H1 (cell line): Measurements from ENCODE around the gene CRYGD. TPM values are rescaled to one million over a fixed set of nuclear protein-coding genes. Genes with fewer than 3 reads are reported as not detected.

Experiments
- CTCF ChIA-PET: fragments of 300-600 bp; sonication (Branson Sonifier 250); formaldehyde crosslinking; loops from one replicate; lab custom pipeline; 2021; ENCODE audit not compliant: partially characterized antibody; lab: Charles Lee
- POLR2A ChIA-PET: fragments of 300-600 bp; sonication (Branson Sonifier 250); formaldehyde crosslinking; loops from one replicate; lab custom pipeline; 2021; ENCODE audit warnings: inconsistent platforms; ENCODE audit not compliant: partially characterized antibody; lab: Charles Lee
- DNase-seq, 2 experiments: peaks; one replicate each; pipeline versions ENCODE4 v3.0.0 to v3.0.0-alpha.2; 2010 to 2022; ENCODE audit warnings: low spot score in 2 of 2, low read depth in 1 of 2, mixed read lengths in 1 of 2
- FAIRE-seq: peaks from 2 replicates; lab custom pipeline; 2011; peaks lifted over from hg19 to GRCh38; lab: Jason Lieb, UNC
- H2AFZ ChIP-seq: 2 replicates; pipeline ENCODE4 v1.8.1; 2012; ENCODE audit warnings: low read length, inconsistent platforms
- H2AK5ac ChIP-seq: 2 replicates; pipeline ENCODE4 v1.6.1; 2013; ENCODE audit warnings: low read depth, low read length
- H2BK120ac ChIP-seq: replicated peaks from 2 replicates; pipeline ENCODE3; 2013; ENCODE audit warnings: low read depth, low read length, inconsistent platforms
- H2BK12ac ChIP-seq: 2 replicates; pipeline ENCODE4 v1.6.1; 2013; ENCODE audit warnings: low read depth, low read length
- H2BK15ac ChIP-seq: 2 replicates; pipeline ENCODE4 v1.6.1; 2013; ENCODE audit warnings: low read length
- H2BK20ac ChIP-seq: 2 replicates; pipeline ENCODE4 v1.6.1; 2013; ENCODE audit warnings: low read length
- H2BK5ac ChIP-seq: 2 replicates; pipeline ENCODE4 v1.6.1; 2013; ENCODE audit warnings: low read depth, low read length
- H3K14ac ChIP-seq: 2 replicates; pipeline ENCODE4 v1.6.1; 2013; ENCODE audit warnings: inconsistent platforms; ENCODE audit not compliant: insufficient read length
- H3K18ac ChIP-seq: 2 replicates; pipeline ENCODE4 v1.6.1; 2013; ENCODE audit warnings: low read length; ENCODE audit errors: extremely low read depth
- H3K23ac ChIP-seq: 2 replicates; pipeline ENCODE4 v1.6.1; 2013; ENCODE audit warnings: inconsistent platforms; ENCODE audit not compliant: insufficient read length
- H3K23me2 ChIP-seq: 2 replicates; pipeline ENCODE4 v1.6.1; 2013; ENCODE audit warnings: low read depth, low read length
- H3K27ac ChIP-seq: 2 replicates; pipeline ENCODE4 v1.6.1; 2011; ENCODE audit warnings: low read depth, low read length, inconsistent platforms
- H3K27me3 ChIP-seq, 4 experiments: replicated peaks in 1 of 4; 1 replicate in 1 of 4; 2 replicates in 3 of 4; pipeline versions ENCODE4 v1.6.1 to v1.8.1; 2011 to 2013; ENCODE audit warnings: low read length in 3 of 4, mild to moderate bottlenecking in 3 of 4, inconsistent platforms in 2 of 4, mixed read lengths in 2 of 4, moderate library complexity in 1 of 4; ENCODE audit not compliant: control insufficient read depth in 3 of 4, insufficient read depth in 3 of 4; ENCODE audit errors: extremely low read depth in 1 of 4
- H3K36me3 ChIP-seq, 4 experiments: 2 replicates each; pipeline versions ENCODE4 v1.6.1 to v1.8.1; 2011 to 2013; ENCODE audit warnings: mild to moderate bottlenecking in 4 of 4, low read length in 3 of 4, moderate library complexity in 2 of 4, control low read depth in 1 of 4, inconsistent platforms in 1 of 4; ENCODE audit not compliant: insufficient read depth in 4 of 4, control insufficient read depth in 2 of 4
- H3K4ac ChIP-seq: replicated peaks from 2 replicates; pipeline ENCODE3; 2013; ENCODE audit warnings: low read length, low read depth, mixed read lengths, inconsistent platforms; ENCODE audit not compliant: insufficient read length
- H3K4me1 ChIP-seq, 4 experiments: replicated peaks in 1 of 4; 1 replicate in 1 of 4; 2 replicates in 3 of 4; pipeline versions ENCODE4 v1.6.1 to v1.8.1; 2011 to 2013; ENCODE audit warnings: low read length in 3 of 4, inconsistent platforms in 2 of 4, mixed read lengths in 1 of 4; ENCODE audit not compliant: insufficient read depth in 4 of 4, control insufficient read depth in 3 of 4
- H3K4me2 ChIP-seq, 2 experiments: 2 replicates each; pipeline versions ENCODE4 v1.6.1 to v1.8.1; 2011 to 2013; ENCODE audit warnings: low read depth in 2 of 2, low read length in 2 of 2, control low read depth in 1 of 2, inconsistent platforms in 1 of 2, mild to moderate bottlenecking in 1 of 2; ENCODE audit not compliant: insufficient read depth in 1 of 2
- H3K4me3 ChIP-seq, 4 experiments: fragments of 200-600, 300-600 bp in 1 of 4; sonication (generic), shearing (Covaris generic), sonication (Bioruptor Twin) in 1 of 4; 2 replicates each; pipeline versions ENCODE4 v1.5.1 to v1.8.1; 2011 to 2016; ENCODE audit warnings: low read length in 4 of 4, low read depth in 3 of 4, control low read depth in 2 of 4, inconsistent platforms in 2 of 4, mild to moderate bottlenecking in 2 of 4, mixed read lengths in 1 of 4, moderate library complexity in 1 of 4; ENCODE audit not compliant: insufficient read depth in 2 of 4; ENCODE audit errors: extremely low read depth in 1 of 4
- H3K56ac ChIP-seq: replicated peaks from 2 replicates; pipeline ENCODE3; 2013; ENCODE audit warnings: low read depth, mild to moderate bottlenecking, mixed read lengths, low read length, inconsistent platforms; ENCODE audit not compliant: insufficient read length
- H3K79me1 ChIP-seq: 2 replicates; pipeline ENCODE4 v1.6.1; 2013; ENCODE audit warnings: low read depth, low read length, control low read depth
- H3K79me2 ChIP-seq, 2 experiments: 2 replicates each; pipeline versions ENCODE4 v1.6.1 to v1.8.1; 2012 to 2013; ENCODE audit warnings: low read length in 2 of 2, mild to moderate bottlenecking in 2 of 2, inconsistent platforms in 1 of 2; ENCODE audit not compliant: insufficient read depth in 2 of 2, control insufficient read depth in 1 of 2
- H3K9ac ChIP-seq, 4 experiments: replicated peaks in 1 of 4; 1 replicate in 1 of 4; 2 replicates in 3 of 4; pipeline versions ENCODE4 v1.6.1 to v1.8.1; 2011 to 2013; ENCODE audit warnings: low read depth in 3 of 4, low read length in 3 of 4, control low read depth in 2 of 4, mild to moderate bottlenecking in 2 of 4, moderate library complexity in 2 of 4, inconsistent platforms in 1 of 4; ENCODE audit errors: extremely low read depth in 1 of 4
- H3K9me3 ChIP-seq, 2 experiments: 2 replicates each; pipeline versions ENCODE4 v1.6.1 to v1.8.1; 2012 to 2013; ENCODE audit warnings: mild to moderate bottlenecking in 2 of 2, moderate library complexity in 2 of 2, control low read depth in 1 of 2, inconsistent platforms in 1 of 2, low read depth in 1 of 2, low read length in 1 of 2, mixed read lengths in 1 of 2; ENCODE audit not compliant: insufficient read depth in 2 of 2
- H4K20me1 ChIP-seq, 2 experiments: replicated peaks in 1 of 2; 2 replicates each; pipeline versions ENCODE3 to v1.8.1; 2011 to 2013; ENCODE audit warnings: inconsistent platforms in 2 of 2, low read length in 2 of 2, mild to moderate bottlenecking in 1 of 2; ENCODE audit not compliant: insufficient read depth in 2 of 2, control insufficient read depth in 1 of 2
- H4K5ac ChIP-seq: 2 replicates; pipeline ENCODE4 v1.6.1; 2013; ENCODE audit warnings: low read length, low read depth, mixed read lengths, inconsistent platforms; ENCODE audit not compliant: insufficient read length
- H4K8ac ChIP-seq: 2 replicates; pipeline ENCODE4 v1.8.0; 2013; ENCODE audit warnings: mild to moderate bottlenecking, moderate library complexity, low read length, inconsistent platforms; ENCODE audit not compliant: insufficient read depth; ENCODE audit errors: extremely low read depth
- H4K91ac ChIP-seq: replicated peaks from 2 replicates; pipeline ENCODE3; 2013; ENCODE audit warnings: low read length, mixed read lengths, inconsistent platforms; ENCODE audit not compliant: insufficient read length
- HDAC6 ChIP-seq: IDR thresholded peaks from one replicate; pipeline ENCODE4 v1.7.1; 2012; ENCODE audit warnings: low read depth, mild to moderate bottlenecking, inconsistent platforms, low read length, moderate library complexity
- RAD21 ChIP-seq, 2 experiments: IDR thresholded peaks in 1 of 2; conservative IDR thresholded peaks in 1 of 2; 2 replicates each; pipeline ENCODE4 v1.6.1; 2011; ENCODE audit warnings: low read depth in 2 of 2, low read length in 2 of 2, improper control_type of control experiment in 1 of 2, inconsistent platforms in 1 of 2, mild to moderate bottlenecking in 1 of 2, moderate library complexity in 1 of 2
- USF2 ChIP-seq: IDR thresholded peaks from 2 replicates; pipeline ENCODE4 v1.6.1; 2011; ENCODE audit warnings: low read length, improper control_type of control experiment
- WGBS, 2 experiments: shearing (Covaris generic) in 1 of 2; methylation state at CpG; one replicate each; pipeline versions ENCODE4 v1.1.6 to v1.1.7; 2013 to 2015; ENCODE audit warnings: low lambda C conversion rate in 2 of 2, mixed read lengths in 2 of 2, inconsistent platforms in 1 of 2, low coverage in 1 of 2, missing lambda C conversion rate in 1 of 2; ENCODE audit not compliant: insufficient replicate concordance in 2 of 2, insufficient coverage in 1 of 2, insufficient read length in 1 of 2; ENCODE audit errors: extremely low coverage in 1 of 2, missing lambda C conversion rate in 1 of 2; 5-methylcytosine and 5-hydroxymethylcytosine counted together
- polyA plus RNA-seq, 7 experiments: library from polyadenylated mRNA; depleted of rRNA in 3 of 7; stranded (reverse) in 5 of 7; unstranded in 2 of 7; fragments of >200 nt in 5 of 7; fragments of 200-250 nt in 2 of 7; gene quantifications; 1 replicate in 5 of 7; 2 replicates in 1 of 7; 4 replicates in 1 of 7; pipeline versions ENCODE4 v1.2.1 to v1.2.3, GENCODE V29; 2011 to 2013; ENCODE audit warnings: missing spikeins in 2 of 7, mixed read lengths in 2 of 7
- total RNA-seq: library from RNA; stranded (reverse); fragmentation: NEBNext Ultra II Directional; extraction: Animal tissue kit (Norgen Biotek cat#: 25700); gene quantifications from 2 replicates; pipeline ENCODE4 v1.2.1, GENCODE V29; 2021

CRYGD gene
- total and polyA plus RNA-seq, 2 of the 8 experiments (the other 6 are each of a cell fraction or from before 2014, with no cell fraction given), result 2.9 to 7.1 TPM

- 89% methylated on average over 4 of the region's 4 CpGs; no CpG with 5 or more reads in 1 of the 2 experiments for WGBS, 2 experiments
Observed at GRCh38 chr2:208172125-208172524, 47.8 kb upstream of the CRYGD start.

More at GRCh38 chr2:208172125-208172524, 47.8 kb upstream of the CRYGD start:
- no peaks in the 10 kb centered on the region for H3K4me1 ChIP-seq
- no peak overlapping the region for H3K23ac ChIP-seq
- H3K79me1 ChIP-seq, result no peaks in the 10 kb centered on the region
- no peak overlapping the region for H2AK5ac ChIP-seq
- H4K5ac ChIP-seq, result no peak overlapping the region
- ChIA-PET POLR2A (no interaction called here), CTCF (interaction anchor here (0.5 to 0.9 kb wide), 4 partner anchors 17 to 1647 kb away, joined by 3 read pairs; no protein-coding TSS in a partner anchor)
- no peaks in the 10 kb centered on the region for H3K27me3 ChIP-seq
- FAIRE-seq (no peak), DNase-seq (no peak)
- H2BK20ac ChIP-seq, result no peak overlapping the region
- H3K36me3 ChIP-seq, result no peaks in the 10 kb centered on the region
- no peaks in the 10 kb centered on the region for H4K20me1 ChIP-seq
- no peak overlapping the region for H2AFZ ChIP-seq
- no peak overlapping the region for H3K27ac ChIP-seq
- H3K79me2 ChIP-seq, result no peaks in the 10 kb centered on the region
- H3K4me2 ChIP-seq, result no peak overlapping the region
- H3K9me3 ChIP-seq, result no peaks in the 10 kb centered on the region
- H2BK5ac ChIP-seq, result no peak overlapping the region
- H3K18ac ChIP-seq, result no peak overlapping the region
- H2BK120ac ChIP-seq, result no peak overlapping the region
- H3K56ac ChIP-seq, result no peak overlapping the region
- H3K23me2 ChIP-seq, result peaks cover 3% of the 10 kb centered on the region; the same call in 1 of the 2 replicates
- no peak overlapping the region for H3K9ac ChIP-seq
- TF ChIP-seq RAD21 (IDR thresholded peaks at IDR 0.05 in 1 of 2, conservative IDR thresholded peaks at IDR 0.05 in 1 of 2; ENCODE audit: low read depth in 2 of 2, low read length in 2 of 2) (no peak), HDAC6 (no peak), USF2 (no peak)
- no peak overlapping the region for H4K8ac ChIP-seq
- no peak overlapping the region for H2BK12ac ChIP-seq
- H3K14ac ChIP-seq, result no peak overlapping the region
- H2BK15ac ChIP-seq, result no peak overlapping the region
- H3K4me3 ChIP-seq, result no peak overlapping the region
- H3K4ac ChIP-seq, result no peak overlapping the region
- H4K91ac ChIP-seq, result no peak overlapping the region
